Nephron (organoid): ENCODE data around the gene CPEB4.
A peak's percentile ranks its signal among the peaks of the same experiment; 100 is the strongest.

Experiments used
- H3K27ac Mint-ChIP-seq, 3 experiments: 2 replicates each; pipeline ENCODE4 v1.8.0; 2020; ENCODE audit warnings: mixed read lengths in 3 of 3, mild to moderate bottlenecking in 2 of 3, moderate library complexity in 1 of 3
- H3K27me3 Mint-ChIP-seq: 2 replicates; pipeline ENCODE4 v1.8.0; 2021; ENCODE audit warnings: low read depth, mild to moderate bottlenecking, moderate library complexity, mixed read lengths
- H3K36me3 Mint-ChIP-seq: 2 replicates; pipeline ENCODE4 v1.8.0; 2020; ENCODE audit warnings: low read depth, mixed read lengths
- H3K4me1 Mint-ChIP-seq: 2 replicates; pipeline ENCODE4 v1.8.0; 2020; ENCODE audit warnings: mixed read lengths
- H3K4me3 Mint-ChIP-seq, 3 experiments: 2 replicates each; pipeline ENCODE4 v1.8.0; 2020; ENCODE audit warnings: mild to moderate bottlenecking in 3 of 3, mixed read lengths in 3 of 3, moderate library complexity in 2 of 3
- H3K9me3 Mint-ChIP-seq: 2 replicates; pipeline ENCODE4 v1.8.0; 2020; ENCODE audit warnings: mixed read lengths
- CTCF ChIP-seq, 3 experiments: fragments of 200-600 bp; sonication (generic); IDR thresholded peaks; one replicate each; pipeline ENCODE4 v1.5.0; 2021; ENCODE audit warnings: antibody characterized with exemption in 3 of 3; ENCODE audit not compliant: unreplicated experiment in 3 of 3

Gene CPEB4

GRCh38 chr5:173881811-173882575 is 6.2 kb upstream of the CPEB4 start:
- H3K27ac Mint-ChIP-seq, result no peak overlapping the region
- H3K27me3 Mint-ChIP-seq, result no peaks in the 10 kb centered on the region
- no peaks in the 10 kb centered on the region for H3K9me3 Mint-ChIP-seq
- no peak overlapping the region for H3K4me3 Mint-ChIP-seq
- H3K4me1 Mint-ChIP-seq, result no peaks in the 10 kb centered on the region
- no peak for TF ChIP-seq CTCF (IDR thresholded peaks at IDR 0.05; ENCODE audit: unreplicated experiment in 3 of 3)
- H3K36me3 Mint-ChIP-seq, result no peaks in the 10 kb centered on the region

- Mint-ChIP-seq H3K27ac (no peak overlapping the region), H3K36me3 (no peaks in the 10 kb centered on the region), H3K4me3 (no peak overlapping the region), H3K27me3 (no peaks in the 10 kb centered on the region), H3K4me1 (no peaks in the 10 kb centered on the region), H3K9me3 (no peaks in the 10 kb centered on the region)
- TF ChIP-seq CTCF (IDR thresholded peaks at IDR 0.05; ENCODE audit: unreplicated experiment in 3 of 3), result no peak
These were observed 5.5 kb upstream of the CPEB4 start for GRCh38 chr5:173882632-173883031.

GRCh38 chr5:173883347-173883924 is 4.7 kb upstream of the CPEB4 start:
- TF ChIP-seq CTCF (IDR thresholded peaks at IDR 0.05; ENCODE audit: unreplicated experiment in 3 of 3), result no peak
- peak overlapping the region in 2 of 3 experiments; percentile 51 to 83 for H3K27ac Mint-ChIP-seq
- H3K9me3 Mint-ChIP-seq, result no peaks in the 10 kb centered on the region
- no peaks in the 10 kb centered on the region for H3K36me3 Mint-ChIP-seq
- no peak overlapping the region for H3K4me3 Mint-ChIP-seq
- H3K4me1 Mint-ChIP-seq, result no peaks in the 10 kb centered on the region
- H3K27me3 Mint-ChIP-seq, result no peaks in the 10 kb centered on the region

- H3K4me1 Mint-ChIP-seq, result peaks cover 4% of the 10 kb centered on the region
- H3K27ac Mint-ChIP-seq, result peak overlapping the region in 2 of 3 experiments; percentile 37 to 83
- TF ChIP-seq CTCF (IDR thresholded peaks at IDR 0.05; ENCODE audit: unreplicated experiment in 3 of 3), result no peak
- no peaks in the 10 kb centered on the region for H3K9me3 Mint-ChIP-seq
- H3K36me3 Mint-ChIP-seq, result no peaks in the 10 kb centered on the region
- H3K4me3 Mint-ChIP-seq, result peak overlapping the region in 1 of 3 experiments; percentile 21
- peaks cover 4% of the 10 kb centered on the region for H3K27me3 Mint-ChIP-seq
These were observed 3.6 kb upstream of the CPEB4 start for GRCh38 chr5:173884402-173885053.

GRCh38 chr5:173885054-173885443 is 3.1 kb upstream of the CPEB4 start:
- Mint-ChIP-seq H3K4me1 (peaks cover 9% of the 10 kb centered on the region), H3K9me3 (no peaks in the 10 kb centered on the region), H3K27ac (peak overlapping the region in 1 of 3 experiments; percentile 83), H3K4me3 (no peak overlapping the region), H3K36me3 (no peaks in the 10 kb centered on the region), H3K27me3 (peaks cover 9% of the 10 kb centered on the region)
- TF ChIP-seq CTCF (IDR thresholded peaks at IDR 0.05; ENCODE audit: unreplicated experiment in 3 of 3), result no peak
